ENCODE data around the gene ADGRV1. TPM values are rescaled to one million over a fixed set of nuclear protein-coding genes. Genes with fewer than 3 reads are reported as not detected.
A peak's percentile ranks its signal among the peaks of the same experiment; 100 is the strongest.

The ADGRV1 gene
- total RNA-seq, 1 donor from 2014 or later, result 10.0 TPM

GRCh38 chr5:91018712-91019371 lies 460.2 kb downstream of the ADGRV1 start:
- H3K27me3 Mint-ChIP-seq (ENCODE audit: low read depth, unreplicated experiment), result no peaks in the 10 kb centered on the region
- H3K9me3 Mint-ChIP-seq (ENCODE audit: unreplicated experiment), result peaks cover 7% of the 10 kb centered on the region
- no peaks in the 10 kb centered on the region for H3K27me3 ChIP-seq (ENCODE audit: insufficient read depth, low read length)
- H3K36me3 ChIP-seq (ENCODE audit: insufficient read depth, low read length), result no peaks in the 10 kb centered on the region
- no peak overlapping the region for H3K4me3 Mint-ChIP-seq (ENCODE audit: unreplicated experiment)
- H3K4me2 ChIP-seq (ENCODE audit: low read length), result no peak overlapping the region
- H3K27ac ChIP-seq (ENCODE audit: low read depth, low read length), result no peak overlapping the region
- H3K79me2 ChIP-seq (ENCODE audit: insufficient read depth, low read length), result no peaks in the 10 kb centered on the region
- no peaks in the 10 kb centered on the region for H4K20me1 ChIP-seq (ENCODE audit: insufficient read depth, low read length)
- H3K4me1 ChIP-seq (ENCODE audit: insufficient read depth, low read length), result no peaks in the 10 kb centered on the region
- no peaks in the 10 kb centered on the region for H3K36me3 Mint-ChIP-seq (ENCODE audit: low read depth, unreplicated experiment)
- H3K4me1 Mint-ChIP-seq (ENCODE audit: low read depth, unreplicated experiment), result peaks cover 31% of the 10 kb centered on the region
- TF ChIP-seq EZH2 (IDR thresholded peaks at IDR 0.05; ENCODE audit: insufficient read depth, low read length), result no peak
- TF ChIP-seq, protein P1, sequence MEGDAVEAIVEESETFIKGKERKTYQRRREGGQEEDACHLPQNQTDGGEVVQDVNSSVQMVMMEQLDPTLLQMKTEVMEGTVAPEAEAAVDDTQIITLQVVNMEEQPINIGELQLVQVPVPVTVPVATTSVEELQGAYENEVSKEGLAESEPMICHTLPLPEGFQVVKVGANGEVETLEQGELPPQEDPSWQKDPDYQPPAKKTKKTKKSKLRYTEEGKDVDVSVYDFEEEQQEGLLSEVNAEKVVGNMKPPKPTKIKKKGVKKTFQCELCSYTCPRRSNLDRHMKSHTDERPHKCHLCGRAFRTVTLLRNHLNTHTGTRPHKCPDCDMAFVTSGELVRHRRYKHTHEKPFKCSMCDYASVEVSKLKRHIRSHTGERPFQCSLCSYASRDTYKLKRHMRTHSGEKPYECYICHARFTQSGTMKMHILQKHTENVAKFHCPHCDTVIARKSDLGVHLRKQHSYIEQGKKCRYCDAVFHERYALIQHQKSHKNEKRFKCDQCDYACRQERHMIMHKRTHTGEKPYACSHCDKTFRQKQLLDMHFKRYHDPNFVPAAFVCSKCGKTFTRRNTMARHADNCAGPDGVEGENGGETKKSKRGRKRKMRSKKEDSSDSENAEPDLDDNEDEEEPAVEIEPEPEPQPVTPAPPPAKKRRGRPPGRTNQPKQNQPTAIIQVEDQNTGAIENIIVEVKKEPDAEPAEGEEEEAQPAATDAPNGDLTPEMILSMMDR (IDR thresholded peaks at IDR 0.05; ENCODE audit: insufficient read depth, low read depth, low read length), result no peak
- no peaks in the 10 kb centered on the region for H3K9me3 ChIP-seq (ENCODE audit: insufficient read depth, low read depth, low read length)
- DNase-seq (ENCODE audit: low read depth) (no peak), FAIRE-seq (peak; percentile 9)
- no peak overlapping the region for H3K4me3 ChIP-seq (ENCODE audit: insufficient read depth, low read depth, low read length)
- H3K27ac Mint-ChIP-seq (ENCODE audit: unreplicated experiment), result peak overlapping the region; percentile 93
- H2AFZ ChIP-seq (ENCODE audit: low read depth, low read length), result no peak overlapping the region
- no peak overlapping the region for H3K9ac ChIP-seq (ENCODE audit: low read length)

- H2AFZ ChIP-seq (ENCODE audit: low read depth, low read length), result no peak overlapping the region
- no peak overlapping the region for H3K4me3 Mint-ChIP-seq (ENCODE audit: unreplicated experiment)
- no peak for FAIRE-seq
Observed at GRCh38 chr5:91020065-91020800, 461.6 kb downstream of the ADGRV1 start.

More at GRCh38 chr5:91020065-91020800, 461.6 kb downstream of the ADGRV1 start:
- Histone ChIP-seq H3K9me3 (ENCODE audit: insufficient read depth, low read depth, low read length) (no peaks in the 10 kb centered on the region), H3K4me2 (ENCODE audit: low read length) (no peak overlapping the region), H3K9ac (ENCODE audit: low read length) (no peak overlapping the region), H3K27ac (ENCODE audit: low read depth, low read length) (no peak overlapping the region), H3K79me2 (ENCODE audit: insufficient read depth, low read length) (no peaks in the 10 kb centered on the region), H3K4me3 (ENCODE audit: insufficient read depth, low read depth, low read length) (no peak overlapping the region), H4K20me1 (ENCODE audit: insufficient read depth, low read length) (no peaks in the 10 kb centered on the region), H3K4me1 (ENCODE audit: insufficient read depth, low read length) (no peaks in the 10 kb centered on the region), H3K27me3 (ENCODE audit: insufficient read depth, low read length) (no peaks in the 10 kb centered on the region), H3K36me3 (ENCODE audit: insufficient read depth, low read length) (no peaks in the 10 kb centered on the region)
- DNase-seq (ENCODE audit: low read depth), result peak; percentile 67
- no peaks in the 10 kb centered on the region for H3K36me3 Mint-ChIP-seq (ENCODE audit: low read depth, unreplicated experiment)
- H3K27ac Mint-ChIP-seq (ENCODE audit: unreplicated experiment), result peak overlapping the region; percentile 93
- peaks cover 31% of the 10 kb centered on the region for H3K4me1 Mint-ChIP-seq (ENCODE audit: low read depth, unreplicated experiment)
- H3K9me3 Mint-ChIP-seq (ENCODE audit: unreplicated experiment), result no peaks in the 10 kb centered on the region
- TF ChIP-seq EZH2 (IDR thresholded peaks at IDR 0.05; ENCODE audit: insufficient read depth, low read length), result no peak
- TF ChIP-seq, protein P1 (IDR thresholded peaks at IDR 0.05; ENCODE audit: insufficient read depth, low read depth, low read length), result no peak
- H3K27me3 Mint-ChIP-seq (ENCODE audit: low read depth, unreplicated experiment), result no peaks in the 10 kb centered on the region
